DOHH2 (cell line): ENCODE data around the gene SKAP1.

Source experiments
- H3F3A ChIP-seq: fragments of 200-600 bp; sonication (generic), shearing (Covaris generic); 2 replicates; pipeline ENCODE4 v1.6.0; 2016; ENCODE audit warnings: antibody characterized with exemption, mild to moderate bottlenecking; ENCODE audit not compliant: control insufficient read depth, insufficient read depth
- H3K27ac ChIP-seq: fragments of 200-600 bp; sonication (generic); 2 replicates; pipeline ENCODE4 v1.5.1; 2014; ENCODE audit warnings: low read depth, mild to moderate bottlenecking, low read length, moderate library complexity
- H3K27me3 ChIP-seq: fragments of 200-600 bp; sonication (generic); 2 replicates; pipeline ENCODE4 v1.6.1; 2014; ENCODE audit warnings: mild to moderate bottlenecking, low read length, mixed read lengths; ENCODE audit not compliant: control insufficient read depth
- H3K36me3 ChIP-seq: fragments of 200-600 bp; sonication (generic); 2 replicates; pipeline ENCODE4 v1.6.1; 2014; ENCODE audit warnings: mild to moderate bottlenecking, low read length, moderate library complexity, mixed read lengths; ENCODE audit not compliant: control insufficient read depth
- H3K4me1 ChIP-seq: fragments of 200-600 bp; sonication (generic); 2 replicates; pipeline ENCODE4 v1.6.1; 2014; ENCODE audit warnings: mild to moderate bottlenecking, low read length, mixed read lengths; ENCODE audit not compliant: control insufficient read depth
- H3K4me2 ChIP-seq: fragments of 200-600 bp; sonication (generic); 2 replicates; pipeline ENCODE4 v1.6.0; 2014; ENCODE audit warnings: mild to moderate bottlenecking, low read length, moderate library complexity
- H3K4me3 ChIP-seq: fragments of 200-600 bp; sonication (generic); 2 replicates; pipeline ENCODE4 v1.5.1; 2014; ENCODE audit warnings: mild to moderate bottlenecking, low read length, mixed read lengths
- H3K79me2 ChIP-seq: fragments of 200-600 bp; sonication (generic); 2 replicates; pipeline ENCODE4 v1.6.1; 2014; ENCODE audit warnings: mild to moderate bottlenecking, low read length, mixed read lengths; ENCODE audit not compliant: control insufficient read depth
- H3K9me2 ChIP-seq: fragments of 200-600 bp; sonication (generic); replicated peaks from 2 replicates; pipeline ENCODE4 v1.6.1; 2014; ENCODE audit warnings: mild to moderate bottlenecking, low read length, mixed read lengths; ENCODE audit not compliant: control insufficient read depth
- H3K9me3 ChIP-seq: fragments of 200-600 bp; sonication (generic); 2 replicates; pipeline ENCODE4 v1.6.1; 2014; ENCODE audit warnings: antibody characterized with exemption, low read length, mixed read lengths; ENCODE audit not compliant: control insufficient read depth, insufficient read depth
- H4K20me1 ChIP-seq: fragments of 200-600 bp; sonication (generic); 2 replicates; pipeline ENCODE4 v1.6.0; 2014; ENCODE audit warnings: low read depth, mild to moderate bottlenecking, antibody characterized with exemption, low read length, moderate library complexity; ENCODE audit not compliant: control insufficient read depth, insufficient read depth
- EZH2phosphoT487 ChIP-seq: fragments of 200-600 bp; sonication (generic); IDR thresholded peaks from 2 replicates; pipeline ENCODE4 v1.6.1; 2017; ENCODE audit warnings: borderline replicate concordance, mild to moderate bottlenecking, antibody characterized with exemption, low read length, moderate library complexity, mixed read lengths
- TF ChIP-seq, protein P1 (sequence below): fragments of 200-600 bp; sonication (generic); IDR thresholded peaks from one replicate; pipeline ENCODE4 v1.5.1; 2014; ENCODE audit warnings: antibody characterized with exemption, mild to moderate bottlenecking, low read depth, low read length; ENCODE audit not compliant: poor library complexity, severe bottlenecking

The SKAP1 gene

DNA sequence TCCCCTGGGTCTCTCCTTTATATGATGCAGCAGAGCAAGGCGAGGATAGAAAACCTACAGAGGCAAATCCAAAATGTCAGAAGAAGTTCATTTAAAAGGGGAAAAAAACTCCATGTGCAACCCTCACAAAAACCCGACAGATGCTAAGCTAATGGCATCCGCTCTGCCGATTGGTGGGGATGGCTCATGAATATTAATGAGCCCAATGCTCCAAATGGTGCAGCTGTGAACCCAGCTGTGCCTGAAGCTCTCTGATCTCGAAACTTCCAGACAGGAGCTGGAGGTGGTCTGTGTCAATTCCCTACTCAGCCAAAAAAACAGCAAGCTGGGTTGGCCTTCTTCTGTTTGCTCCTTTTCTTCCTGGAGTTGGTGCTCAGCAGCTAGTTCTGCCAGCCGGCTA is 306.9 kb downstream of the SKAP1 start:
- no peaks in the 10 kb centered on the region for H3K27me3 ChIP-seq
- no peak overlapping the region for H3K27ac ChIP-seq
- H3K9me3 ChIP-seq: no peaks in the 10 kb centered on the region
- H3F3A ChIP-seq: no peaks in the 10 kb centered on the region
- H3K4me2 ChIP-seq: no peak overlapping the region
- no peaks in the 10 kb centered on the region for H3K4me1 ChIP-seq
- no peaks in the 10 kb centered on the region for H4K20me1 ChIP-seq
- no peak overlapping the region for H3K4me3 ChIP-seq
- H3K79me2 ChIP-seq: no peaks in the 10 kb centered on the region
- H3K9me2 ChIP-seq: no peaks in the 10 kb centered on the region
- H3K36me3 ChIP-seq: peaks cover 21% of the 10 kb centered on the region
- TF ChIP-seq EZH2phosphoT487: no peak
- TF ChIP-seq, protein P1, sequence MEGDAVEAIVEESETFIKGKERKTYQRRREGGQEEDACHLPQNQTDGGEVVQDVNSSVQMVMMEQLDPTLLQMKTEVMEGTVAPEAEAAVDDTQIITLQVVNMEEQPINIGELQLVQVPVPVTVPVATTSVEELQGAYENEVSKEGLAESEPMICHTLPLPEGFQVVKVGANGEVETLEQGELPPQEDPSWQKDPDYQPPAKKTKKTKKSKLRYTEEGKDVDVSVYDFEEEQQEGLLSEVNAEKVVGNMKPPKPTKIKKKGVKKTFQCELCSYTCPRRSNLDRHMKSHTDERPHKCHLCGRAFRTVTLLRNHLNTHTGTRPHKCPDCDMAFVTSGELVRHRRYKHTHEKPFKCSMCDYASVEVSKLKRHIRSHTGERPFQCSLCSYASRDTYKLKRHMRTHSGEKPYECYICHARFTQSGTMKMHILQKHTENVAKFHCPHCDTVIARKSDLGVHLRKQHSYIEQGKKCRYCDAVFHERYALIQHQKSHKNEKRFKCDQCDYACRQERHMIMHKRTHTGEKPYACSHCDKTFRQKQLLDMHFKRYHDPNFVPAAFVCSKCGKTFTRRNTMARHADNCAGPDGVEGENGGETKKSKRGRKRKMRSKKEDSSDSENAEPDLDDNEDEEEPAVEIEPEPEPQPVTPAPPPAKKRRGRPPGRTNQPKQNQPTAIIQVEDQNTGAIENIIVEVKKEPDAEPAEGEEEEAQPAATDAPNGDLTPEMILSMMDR: no peak

DNA sequence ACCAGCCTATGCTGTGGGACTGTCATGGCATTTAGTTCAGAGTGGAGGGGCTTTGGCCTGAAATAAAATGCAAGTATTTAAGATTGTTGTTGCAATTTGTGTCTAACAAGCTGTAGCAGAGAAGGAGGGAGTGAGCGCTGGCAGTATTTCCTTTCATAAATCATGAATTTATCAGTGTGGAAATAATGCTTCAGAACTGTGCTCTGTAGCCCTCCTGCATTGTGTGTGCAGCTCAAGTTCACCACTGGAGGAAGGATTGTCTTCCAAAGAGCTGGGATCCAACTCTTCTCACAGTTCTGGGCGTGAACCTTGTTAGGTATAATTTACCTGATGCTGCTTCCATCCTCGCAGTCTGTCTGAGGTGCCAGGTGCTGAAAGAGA is 307.4 kb downstream of the SKAP1 start:
- no peak for TF ChIP-seq EZH2phosphoT487
- TF ChIP-seq, protein P1: no peak
- Histone ChIP-seq H3K4me2 (no peak overlapping the region), H3K27me3 (no peaks in the 10 kb centered on the region), H3K9me2 (no peaks in the 10 kb centered on the region), H3K4me3 (no peak overlapping the region), H3F3A (no peaks in the 10 kb centered on the region), H3K27ac (no peak overlapping the region), H3K79me2 (no peaks in the 10 kb centered on the region), H3K4me1 (no peaks in the 10 kb centered on the region), H4K20me1 (no peaks in the 10 kb centered on the region), H3K9me3 (no peaks in the 10 kb centered on the region), H3K36me3 (peaks cover 23% of the 10 kb centered on the region)

DNA sequence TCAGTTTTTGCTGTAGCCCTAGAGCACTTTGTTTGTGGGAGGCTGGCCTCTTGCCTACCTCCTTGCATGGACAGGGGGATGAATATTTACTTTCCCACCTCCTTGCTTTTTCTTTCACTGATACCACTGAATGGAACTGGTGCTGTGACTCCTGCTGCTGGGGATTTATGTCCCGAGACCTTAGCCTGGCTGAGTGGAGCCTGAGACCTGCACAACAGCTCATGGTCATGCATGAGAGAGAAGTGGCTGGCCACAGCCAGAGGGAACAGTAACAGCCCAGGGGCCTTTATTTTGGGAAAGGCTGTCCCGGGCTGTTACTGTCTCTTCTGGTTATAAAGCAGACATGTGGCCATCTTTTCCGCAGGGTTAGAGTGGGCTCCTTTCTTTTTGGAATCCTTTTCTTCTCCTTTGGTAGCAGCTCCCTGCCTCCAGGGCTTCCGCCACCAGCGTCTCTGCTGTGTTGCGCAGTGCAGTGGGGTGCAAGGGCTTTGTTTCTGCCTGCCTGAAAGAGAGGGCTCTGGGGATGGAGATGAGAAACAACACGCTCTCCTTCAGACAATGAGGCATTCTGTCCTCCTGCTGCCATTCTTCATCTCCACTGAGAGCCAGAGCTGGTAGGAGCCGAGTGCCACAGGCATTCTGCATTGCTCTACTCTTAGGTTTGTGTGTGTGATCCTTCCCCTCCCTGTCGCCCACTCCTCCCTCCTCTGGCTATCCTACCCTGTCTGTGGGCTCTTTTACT is 307.9 kb downstream of the SKAP1 start:
- Histone ChIP-seq H3K36me3 (peaks cover 25% of the 10 kb centered on the region), H3K4me1 (no peaks in the 10 kb centered on the region), H4K20me1 (no peaks in the 10 kb centered on the region), H3F3A (no peaks in the 10 kb centered on the region), H3K4me2 (no peak overlapping the region), H3K79me2 (no peaks in the 10 kb centered on the region), H3K4me3 (no peak overlapping the region), H3K27ac (no peak overlapping the region), H3K27me3 (no peaks in the 10 kb centered on the region), H3K9me3 (no peaks in the 10 kb centered on the region), H3K9me2 (no peaks in the 10 kb centered on the region)
- no peak for TF ChIP-seq EZH2phosphoT487
- TF ChIP-seq, protein P1: no peak
